ENCODE data around the gene ACE2. TPM values are rescaled to one million over a fixed set of nuclear protein-coding genes. Genes with fewer than 3 reads are reported as not detected.

ACE2 gene
- total and polyA plus RNA-seq, 2 donors (not counting 1 experiment from before 2014, with no cell fraction given) = not detected

GRCh38 chrX:15547356-15547755 is 53.4 kb downstream of the ACE2 start:
- H4K20me1 ChIP-seq (ENCODE audit: control insufficient read depth, extremely low read depth, insufficient read depth, low read length) = no peaks in the 10 kb centered on the region
- H2AFZ ChIP-seq (ENCODE audit: low read length) = no peak overlapping the region
- no peak overlapping the region for H3K27ac ChIP-seq (ENCODE audit: insufficient read depth, low read length)
- no peak overlapping the region for H3K4me3 ChIP-seq (replicated peaks in 1 of 4; ENCODE audit: control extremely low read depth in 1 of 4, insufficient read depth in 1 of 4, low read depth in 3 of 4, low read length in 4 of 4)
- no peaks in the 10 kb centered on the region for H3K36me3 ChIP-seq (ENCODE audit: control insufficient read depth, insufficient read depth, low read length)
- DNase-seq (ENCODE audit: low read depth in 2 of 2) = no peak
- no peaks in the 10 kb centered on the region for H3K9me3 ChIP-seq (ENCODE audit: control insufficient read depth, insufficient read depth, low read depth, low read length)
- no peaks in the 10 kb centered on the region for H3K4me1 ChIP-seq (ENCODE audit: control insufficient read depth, extremely low read depth, insufficient read depth, low read length)
- H3K9ac ChIP-seq (ENCODE audit: insufficient read depth, low read length) = no peak overlapping the region
- TF ChIP-seq CTCF (conservative IDR thresholded peaks at IDR 0.05 in 1 of 2, IDR thresholded peaks at IDR 0.05 in 1 of 2; ENCODE audit: low read depth in 1 of 2, low read length in 2 of 2) = no peak
- TF ChIP-seq EZH2 (IDR thresholded peaks at IDR 0.05; ENCODE audit: low read length, missing control alignments) = no peak
- H3K27me3 ChIP-seq (ENCODE audit: control insufficient read depth, insufficient read depth, low read length) = no peaks in the 10 kb centered on the region
- H3K4me2 ChIP-seq (ENCODE audit: extremely low read depth, insufficient read depth, low read length) = no peak overlapping the region
- no peaks in the 10 kb centered on the region for H3K79me2 ChIP-seq (ENCODE audit: control insufficient read depth, insufficient read depth, low read length)

- no peak overlapping the region for H2AFZ ChIP-seq (ENCODE audit: low read length)
- DNase-seq (ENCODE audit: low read depth in 2 of 2) = no peak
- H3K79me2 ChIP-seq (ENCODE audit: control insufficient read depth, insufficient read depth, low read length) = no peaks in the 10 kb centered on the region
- H3K4me2 ChIP-seq (ENCODE audit: extremely low read depth, insufficient read depth, low read length) = no peak overlapping the region
- no peak overlapping the region for H3K4me3 ChIP-seq (replicated peaks in 1 of 4; ENCODE audit: control extremely low read depth in 1 of 4, insufficient read depth in 1 of 4, low read depth in 3 of 4, low read length in 4 of 4)
- TF ChIP-seq EZH2 (IDR thresholded peaks at IDR 0.05; ENCODE audit: low read length, missing control alignments) = no peak
- no peaks in the 10 kb centered on the region for H3K9me3 ChIP-seq (ENCODE audit: control insufficient read depth, insufficient read depth, low read depth, low read length)
- no peaks in the 10 kb centered on the region for H4K20me1 ChIP-seq (ENCODE audit: control insufficient read depth, extremely low read depth, insufficient read depth, low read length)
- no peaks in the 10 kb centered on the region for H3K27me3 ChIP-seq (ENCODE audit: control insufficient read depth, insufficient read depth, low read length)
- no peak overlapping the region for H3K27ac ChIP-seq (ENCODE audit: insufficient read depth, low read length)
- H3K36me3 ChIP-seq (ENCODE audit: control insufficient read depth, insufficient read depth, low read length) = no peaks in the 10 kb centered on the region
- H3K4me1 ChIP-seq (ENCODE audit: control insufficient read depth, extremely low read depth, insufficient read depth, low read length) = no peaks in the 10 kb centered on the region
- H3K9ac ChIP-seq (ENCODE audit: insufficient read depth, low read length) = no peak overlapping the region
Observed at GRCh38 chrX:15546745-15547144, 54.0 kb downstream of the ACE2 start.

- H3K9me3 ChIP-seq (ENCODE audit: control insufficient read depth, insufficient read depth, low read depth, low read length) = no peaks in the 10 kb centered on the region
- TF ChIP-seq EZH2 (IDR thresholded peaks at IDR 0.05; ENCODE audit: low read length, missing control alignments) = no peak
- TF ChIP-seq CTCF (conservative IDR thresholded peaks at IDR 0.05 in 1 of 2, IDR thresholded peaks at IDR 0.05 in 1 of 2; ENCODE audit: low read depth in 1 of 2, low read length in 2 of 2) = no peak
- H3K4me2 ChIP-seq (ENCODE audit: extremely low read depth, insufficient read depth, low read length) = no peak overlapping the region
- no peak overlapping the region for H2AFZ ChIP-seq (ENCODE audit: low read length)
- H3K27ac ChIP-seq (ENCODE audit: insufficient read depth, low read length) = no peak overlapping the region
- no peak for DNase-seq (ENCODE audit: low read depth in 2 of 2)
- H3K79me2 ChIP-seq (ENCODE audit: control insufficient read depth, insufficient read depth, low read length) = no peaks in the 10 kb centered on the region
- no peak overlapping the region for H3K9ac ChIP-seq (ENCODE audit: insufficient read depth, low read length)
- H3K36me3 ChIP-seq (ENCODE audit: control insufficient read depth, insufficient read depth, low read length) = no peaks in the 10 kb centered on the region
- H3K4me1 ChIP-seq (ENCODE audit: control insufficient read depth, extremely low read depth, insufficient read depth, low read length) = no peaks in the 10 kb centered on the region
- H4K20me1 ChIP-seq (ENCODE audit: control insufficient read depth, extremely low read depth, insufficient read depth, low read length) = no peaks in the 10 kb centered on the region
- no peaks in the 10 kb centered on the region for H3K27me3 ChIP-seq (ENCODE audit: control insufficient read depth, insufficient read depth, low read length)
- H3K4me3 ChIP-seq (replicated peaks in 1 of 4; ENCODE audit: control extremely low read depth in 1 of 4, insufficient read depth in 1 of 4, low read depth in 3 of 4, low read length in 4 of 4) = no peak overlapping the region
Observed at GRCh38 chrX:15530318-15530717, 70.4 kb downstream of the ACE2 start.
